K562 (cell line): Measurements from ENCODE around the gene SFTPB. TPM values are rescaled to one million over a fixed set of nuclear protein-coding genes. Genes with fewer than 3 reads are reported as not detected.

Source experiments
- ATAC-seq: fragments of 200-7000 bp; cut with Tn5 transposase; 3 replicates; pipeline ENCODE4 v1.9.1; 2020; ENCODE audit warnings: moderate library complexity
- BruUV-seq: library from RNA; stranded (reverse); fragments of 400-500 nt; replicated peaks from 2 replicates; lab custom pipeline; 2021; lab: Mats Ljungman, UMichigan
- CTCF ChIA-PET: fragments of 300-600 bp; formaldehyde crosslinking; extraction: SDS; loops from one replicate; lab custom pipeline; 2021; ENCODE audit warnings: low intra/inter-chr PET ratio; lab: Yijun Ruan, JAX
- POLR2A ChIA-PET: fragments of 300-600, 350-650 bp; sonication (Branson Sonifier 250); formaldehyde crosslinking; extraction: SDS; loops from one replicate; lab custom pipeline; 2021; ENCODE audit warnings: antibody characterized with exemption, inconsistent platforms; lab: Yijun Ruan, JAX
- DNase-seq, 4 experiments: peaks; one replicate each; pipeline versions ENCODE4 v3.0.0 to v3.0.0-alpha.2; 2011 to 2018; ENCODE audit warnings: low spot score in 3 of 4, mixed read lengths in 3 of 4; ENCODE audit errors: extremely low read depth in 1 of 4
- FAIRE-seq: peaks from 2 replicates; lab custom pipeline; 2011; peaks lifted over from hg19 to GRCh38; lab: Jason Lieb, UNC
- H2AFZ ChIP-seq: 2 replicates; pipeline ENCODE4 v1.6.0; 2011; ENCODE audit warnings: low read depth, low read length, control low read depth, inconsistent platforms
- H3K27ac ChIP-seq: fragments of 200-600 bp; 3 replicates; pipeline ENCODE4 v1.8.0; 2011; ENCODE audit warnings: low read depth, mild to moderate bottlenecking, control low read depth, inconsistent platforms, low read length, moderate library complexity, mixed read lengths; ENCODE audit errors: extremely low read depth
- H3K27me3 ChIP-seq, 2 experiments: fragments of 300-600 bp in 1 of 2; 2 replicates in 1 of 2; 3 replicates in 1 of 2; pipeline versions ENCODE4 v1.6.0 to v1.8.0; 2011; ENCODE audit warnings: inconsistent platforms in 2 of 2, low read length in 2 of 2, mild to moderate bottlenecking in 1 of 2, mixed read lengths in 1 of 2, moderate library complexity in 1 of 2; ENCODE audit not compliant: control insufficient read depth in 2 of 2, insufficient read depth in 2 of 2
- H3K36me3 ChIP-seq: fragments of 300-600 bp; 3 replicates; pipeline ENCODE4 v1.8.0; 2011; ENCODE audit warnings: mild to moderate bottlenecking, low read length, inconsistent platforms; ENCODE audit not compliant: control insufficient read depth, insufficient read depth
- H3K4me1 ChIP-seq, 2 experiments: fragments of 200-600 bp in 1 of 2; replicated peaks in 1 of 2; 2 replicates in 1 of 2; 3 replicates in 1 of 2; pipeline versions ENCODE4 v1.5.1 to v1.8.0; 2011; ENCODE audit warnings: inconsistent platforms in 2 of 2, low read length in 2 of 2, mild to moderate bottlenecking in 1 of 2, mixed read lengths in 1 of 2, moderate library complexity in 1 of 2; ENCODE audit not compliant: control insufficient read depth in 2 of 2, insufficient read depth in 2 of 2
- H3K4me2 ChIP-seq: 2 replicates; pipeline ENCODE4 v1.6.1; 2011; ENCODE audit warnings: low read length, control low read depth, inconsistent platforms, mixed read lengths; ENCODE audit not compliant: insufficient read depth
- H3K4me3 ChIP-seq: fragments of 200-600 bp; sonication (generic), shearing (Covaris generic); 2 replicates; pipeline ENCODE4 v1.5.1; 2016; ENCODE audit warnings: control low read depth, inconsistent platforms
- H3K79me2 ChIP-seq: fragments of 200-600 bp; 3 replicates; pipeline ENCODE4 v1.8.0; 2011; ENCODE audit warnings: low read length, inconsistent platforms; ENCODE audit not compliant: control insufficient read depth, insufficient read depth
- H3K9ac ChIP-seq, 2 experiments: 2 replicates each; pipeline versions ENCODE4 v1.6.0 to v1.6.1; 2011; ENCODE audit warnings: low read depth in 2 of 2, low read length in 2 of 2, control low read depth in 1 of 2, inconsistent platforms in 1 of 2, mild to moderate bottlenecking in 1 of 2, mixed read lengths in 1 of 2; ENCODE audit not compliant: insufficient read depth in 1 of 2
- H3K9me1 ChIP-seq: one replicate; pipeline ENCODE4 v1.6.0; 2011; ENCODE audit warnings: inconsistent platforms, mild to moderate bottlenecking, low read length, moderate library complexity; ENCODE audit not compliant: control insufficient read depth, insufficient read depth
- H3K9me3 ChIP-seq: replicated peaks from 2 replicates; pipeline ENCODE4 v1.5.1; 2011; ENCODE audit warnings: low read depth, low read length, inconsistent platforms; ENCODE audit not compliant: control insufficient read depth, insufficient read depth
- H4K20me1 ChIP-seq: replicated peaks from 2 replicates; pipeline ENCODE4 v1.6.1; 2011; ENCODE audit warnings: low read length, inconsistent platforms, mixed read lengths; ENCODE audit not compliant: control insufficient read depth, insufficient read depth
- ARID2 ChIP-seq: fragments of 450-650 bp; IDR thresholded peaks from 2 replicates; pipeline ENCODE4 v1.6.1; 2017; ENCODE audit warnings: antibody characterized with exemption, mild to moderate bottlenecking
- CEBPB ChIP-seq: fragments of 450-650 bp; IDR thresholded peaks from 2 replicates; pipeline ENCODE4 v1.6.1; 2016; ENCODE audit warnings: missing genetic modification characterization, missing compliant biosample characterization
- EWSR1 ChIP-seq: fragments of 450-650 bp; IDR thresholded peaks from 2 replicates; pipeline ENCODE4 v1.6.1; 2018; ENCODE audit warnings: borderline replicate concordance, mild to moderate bottlenecking, low read depth, moderate library complexity; ENCODE audit not compliant: partially characterized antibody
- FOS ChIP-seq: IDR thresholded peaks from 3 replicates; pipeline ENCODE4 v1.6.1; 2011; ENCODE audit not compliant: insufficient read length; ENCODE audit errors: extremely low read depth
- FOSL1 ChIP-seq: fragments of 200-800 bp; sonication (Bioruptor generic); conservative IDR thresholded peaks from 2 replicates; pipeline ENCODE4 v1.6.1; 2016; ENCODE audit warnings: missing genetic modification characterization, missing compliant biosample characterization
- FOXK1 ChIP-seq: sonication (generic); formaldehyde crosslinking; IDR thresholded peaks from 2 replicates; pipeline ENCODE4 v1.8.0; 2022; ENCODE audit warnings: missing genetic modification reagents, mild to moderate bottlenecking, borderline replicate concordance
- GATA2 ChIP-seq: sonication (generic); formaldehyde crosslinking; IDR thresholded peaks from 2 replicates; pipeline ENCODE4 v1.4.0; 2020; ENCODE audit warnings: mild to moderate bottlenecking, missing genetic modification reagents
- MCM7 ChIP-seq, 2 experiments: fragments of 450-650 bp; IDR thresholded peaks; 2 replicates each; pipeline ENCODE4 v1.6.1; 2016 to 2018
- NFYB ChIP-seq: IDR thresholded peaks from 2 replicates; pipeline ENCODE4 v1.6.1; 2011; ENCODE audit warnings: mild to moderate bottlenecking, moderate library complexity; ENCODE audit not compliant: insufficient read length; ENCODE audit errors: extremely low read depth
- PHF21A ChIP-seq: fragments of 450-650 bp; IDR thresholded peaks from 2 replicates; pipeline ENCODE4 v1.6.1; 2017; ENCODE audit warnings: low read depth, borderline replicate concordance
- RBFOX2 ChIP-seq: fragments of 200-400 bp; formaldehyde crosslinking; IDR thresholded peaks from 2 replicates; pipeline ENCODE4 v1.6.1; 2017; ENCODE audit warnings: low read depth, mild to moderate bottlenecking, low read length, moderate library complexity
- RBM25 ChIP-seq: fragments of 200-400 bp; formaldehyde crosslinking; IDR thresholded peaks from 2 replicates; pipeline ENCODE4 v1.6.1; 2018; ENCODE audit warnings: low read length, low read depth, moderate library complexity; ENCODE audit not compliant: severe bottlenecking
- SP2 ChIP-seq: IDR thresholded peaks from 2 replicates; pipeline ENCODE4 v1.6.1; 2011; ENCODE audit warnings: mild to moderate bottlenecking, low read depth, low read length, moderate library complexity; ENCODE audit not compliant: poor library complexity, severe bottlenecking; ENCODE audit errors: extremely low read depth
- ZNF778 ChIP-seq: fragments of 450-650 bp; formaldehyde crosslinking; IDR thresholded peaks from 2 replicates; pipeline ENCODE4 v1.4.0; 2020; ENCODE audit warnings: mild to moderate bottlenecking, moderate library complexity
- ZNF785 ChIP-seq: fragments of 250-450 bp; sonication (Bioruptor Pico); IDR thresholded peaks from 2 replicates; pipeline ENCODE4 v1.4.0; 2020; ENCODE audit warnings: mild to moderate bottlenecking
- WGBS: fragments of 100-300 bp; shearing (Covaris generic); methylation state at CpG from one replicate; pipeline ENCODE4 v1.1.6; 2016; ENCODE audit warnings: low coverage, mixed read lengths; ENCODE audit not compliant: insufficient coverage; ENCODE audit errors: missing lambda C conversion rate; 5-methylcytosine and 5-hydroxymethylcytosine counted together
- in situ Hi-C: fragments of 300-500 bp; cut with MboI; formaldehyde crosslinking; loops from 4 replicates; pipeline ENCODE4 v1.15.0; 2018; ENCODE audit warnings: inconsistent platforms, mixed read lengths
- intact Hi-C: fragments of 100-400 bp; cut with micrococcal nuclease; formaldehyde crosslinking; loops from 2 replicates; pipeline ENCODE4 v1.14.2; 2022
- polyA plus RNA-seq, 8 experiments: library from polyadenylated mRNA; depleted of rRNA in 4 of 8; stranded (reverse) in 5 of 8; unstranded in 3 of 8; fragments of >200 nt; fragmentation: Nextera tagmentation in 2 of 8; fragmentation: Illumina TruSeq in 1 of 8; extraction: Ambion mirVana in 2 of 8; extraction: Trizol in 1 of 8; gene quantifications; 2 replicates each; pipeline versions ENCODE4 v1.2.1 to v1.2.3, GENCODE V29; 2011 to 2014; ENCODE audit warnings: inconsistent platforms in 1 of 8, missing spikeins in 1 of 8
- total RNA-seq, 7 experiments: library from RNA; depleted of rRNA in 6 of 7; stranded (reverse); fragments of >200 nt in 6 of 7; fragmentation: Illumina TruSeq in 2 of 7; extraction: Trizol in 2 of 7; gene quantifications; 2 replicates each; pipeline versions ENCODE4 v1.2.1 to v1.2.3, GENCODE V29; 2011 to 2021; ENCODE audit warnings: low replicate concordance in 1 of 7
- TF ChIP-seq, protein P1 (sequence below), 2 experiments: IDR thresholded peaks; 2 replicates each; pipeline ENCODE4 v1.6.1; 2011; ENCODE audit warnings: borderline replicate concordance in 1 of 2, control low read depth in 1 of 2, low read depth in 1 of 2, low read length in 1 of 2, mild to moderate bottlenecking in 1 of 2, mixed read lengths in 1 of 2, moderate library complexity in 1 of 2; ENCODE audit not compliant: insufficient read depth in 1 of 2, insufficient read length in 1 of 2, poor library complexity in 1 of 2, severe bottlenecking in 1 of 2; ENCODE audit errors: extremely low read depth in 1 of 2
- TF ChIP-seq, protein P2 (sequence below): fragments of 450-650 bp; IDR thresholded peaks from 2 replicates; pipeline ENCODE4 v1.6.1; 2016
- TF ChIP-seq, protein P3 (sequence below): sonication (generic); formaldehyde crosslinking; IDR thresholded peaks from 2 replicates; pipeline ENCODE4 v1.8.0; 2022; ENCODE audit warnings: mild to moderate bottlenecking, missing genetic modification reagents
- TF ChIP-seq, protein P4 (sequence below): fragments of 250-450 bp; sonication (Bioruptor Pico); IDR thresholded peaks from 2 replicates; pipeline ENCODE4 v1.5.0; 2021

SFTPB gene
- total and polyA plus RNA-seq, 9 of the 15 experiments (the other 6 are each of a cell fraction or from before 2014, with no cell fraction given), result 0.03 to 7.0 TPM; not detected in 7

DNA sequence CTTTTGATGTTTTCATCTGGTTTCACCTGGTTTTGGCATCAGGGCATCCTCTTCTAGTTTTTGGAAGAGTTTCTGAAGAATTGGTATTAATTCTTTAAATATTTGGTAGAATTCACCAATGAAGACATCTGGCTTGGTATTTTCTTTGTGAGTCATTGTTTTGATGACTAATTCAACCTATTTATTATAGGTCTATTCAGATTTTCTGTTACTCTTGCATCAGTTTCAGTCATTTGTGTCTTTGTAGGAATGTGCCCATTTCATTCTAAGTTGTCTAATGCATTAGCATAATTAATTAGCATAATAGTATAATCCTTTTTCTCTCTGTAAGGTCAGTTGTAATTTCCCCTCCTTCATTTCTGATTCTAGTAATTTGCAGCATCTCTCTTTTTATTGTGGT is 34.2 kb upstream of the SFTPB start (continued):
- TF ChIP-seq, protein P1, sequence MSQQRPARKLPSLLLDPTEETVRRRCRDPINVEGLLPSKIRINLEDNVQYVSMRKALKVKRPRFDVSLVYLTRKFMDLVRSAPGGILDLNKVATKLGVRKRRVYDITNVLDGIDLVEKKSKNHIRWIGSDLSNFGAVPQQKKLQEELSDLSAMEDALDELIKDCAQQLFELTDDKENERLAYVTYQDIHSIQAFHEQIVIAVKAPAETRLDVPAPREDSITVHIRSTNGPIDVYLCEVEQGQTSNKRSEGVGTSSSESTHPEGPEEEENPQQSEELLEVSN (IDR thresholded peaks at IDR 0.05; ENCODE audit: borderline replicate concordance in 1 of 2, extremely low read depth in 1 of 2, insufficient read depth in 1 of 2, insufficient read length in 1 of 2, low read depth in 1 of 2, low read length in 1 of 2, poor library complexity in 1 of 2, severe bottlenecking in 1 of 2), result no peak
- TF ChIP-seq FOXK1 (CRISPR knock-in tag) (no peak), FOSL1 (peak; percentile 51)

DNA sequence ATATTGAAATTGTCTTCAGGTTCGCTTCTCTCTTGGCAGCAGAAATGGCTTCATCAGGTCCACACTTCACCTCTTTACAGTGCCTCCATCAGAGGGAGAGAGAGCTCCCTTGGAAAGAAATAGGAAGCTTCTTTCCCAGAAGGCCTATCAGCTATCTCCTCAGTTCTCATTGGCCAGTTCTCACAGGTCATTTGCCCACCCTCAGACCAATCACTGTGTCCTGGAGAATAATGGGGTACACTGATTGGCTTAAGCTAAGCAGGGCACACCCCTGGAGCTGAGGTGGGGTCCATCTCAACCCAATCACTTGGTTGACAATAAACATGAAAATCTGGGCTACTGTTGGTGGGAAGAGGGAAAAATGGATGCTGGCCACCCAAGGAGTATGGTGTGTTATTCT is 31.3 kb upstream of the SFTPB start:
- DNase-seq, result peak; percentile 30 to 69 (median 34)
- no peaks in the 10 kb centered on the region for H3K9me1 ChIP-seq
- H3K4me1 ChIP-seq, result peaks cover 0 to 7% of the 10 kb centered on the region in 2 experiments; a peak in 2 of 5 replicates
- no TSS peak for BruUV-seq
- no peak overlapping the region for H3K4me3 ChIP-seq
- POLR2A ChIA-PET, result interaction anchor here (0.9 kb wide), 1 partner anchor 50 kb away, joined by 3 read pairs; no protein-coding TSS in a partner anchor
- peak; percentile 56 for FAIRE-seq
- no peaks in the 10 kb centered on the region for H4K20me1 ChIP-seq
- CTCF ChIA-PET, result no interaction called here
- H3K4me2 ChIP-seq, result peak overlapping the region; percentile 42
- ATAC-seq, result peak; percentile 87
- H3K36me3 ChIP-seq, result no peaks in the 10 kb centered on the region
- no peak overlapping the region for H3K27ac ChIP-seq
- peaks cover 0 to 9% of the 10 kb centered on the region in 2 experiments; a peak in 1 of 5 replicates for H3K27me3 ChIP-seq
- intact Hi-C loops (no loop called here), in situ Hi-C loops (no loop called here)
- H2AFZ ChIP-seq, result peak overlapping the region; percentile 76
- WGBS, result 0% methylated on average over 1 of the region's 1 CpG
- no peaks in the 10 kb centered on the region for H3K79me2 ChIP-seq
- H3K9me3 ChIP-seq, result no peaks in the 10 kb centered on the region
- no peak overlapping the region for H3K9ac ChIP-seq
- TF ChIP-seq SP2, result no peak
- peak; percentile 79 for TF ChIP-seq FOS
- no peak for TF ChIP-seq ZNF778 (CRISPR knock-in tag)
- TF ChIP-seq, protein P2, sequence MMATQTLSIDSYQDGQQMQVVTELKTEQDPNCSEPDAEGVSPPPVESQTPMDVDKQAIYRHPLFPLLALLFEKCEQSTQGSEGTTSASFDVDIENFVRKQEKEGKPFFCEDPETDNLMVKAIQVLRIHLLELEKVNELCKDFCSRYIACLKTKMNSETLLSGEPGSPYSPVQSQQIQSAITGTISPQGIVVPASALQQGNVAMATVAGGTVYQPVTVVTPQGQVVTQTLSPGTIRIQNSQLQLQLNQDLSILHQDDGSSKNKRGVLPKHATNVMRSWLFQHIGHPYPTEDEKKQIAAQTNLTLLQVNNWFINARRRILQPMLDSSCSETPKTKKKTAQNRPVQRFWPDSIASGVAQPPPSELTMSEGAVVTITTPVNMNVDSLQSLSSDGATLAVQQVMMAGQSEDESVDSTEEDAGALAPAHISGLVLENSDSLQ, result peak; percentile 73
- TF ChIP-seq MCM7 (IDR thresholded peaks at IDR 0.05), result no peak
- no peak for TF ChIP-seq EWSR1
- no peak for TF ChIP-seq CEBPB (tag)
- no peak for TF ChIP-seq ARID2
- TF ChIP-seq RBM25, result peak; percentile 56
- no peak for TF ChIP-seq RBFOX2
- TF ChIP-seq PHF21A, result 0 out of 2 replicates have a peak, but pooled peaks have one; percentile 18
- TF ChIP-seq NFYB, result peak; percentile 76
- TF ChIP-seq GATA2, result no peak
- TF ChIP-seq ZNF785 (CRISPR knock-in tag), result no peak
- TF ChIP-seq, protein P3, sequence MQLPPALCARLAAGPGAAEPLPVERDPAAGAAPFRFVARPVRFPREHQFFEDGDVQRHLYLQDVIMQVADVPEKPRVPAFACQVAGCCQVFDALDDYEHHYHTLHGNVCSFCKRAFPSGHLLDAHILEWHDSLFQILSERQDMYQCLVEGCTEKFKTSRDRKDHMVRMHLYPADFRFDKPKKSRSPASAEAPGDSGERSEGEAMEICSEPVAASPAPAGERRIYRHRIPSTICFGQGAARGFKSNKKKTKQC (CRISPR knock-in tag), result no peak
- TF ChIP-seq, protein P4, sequence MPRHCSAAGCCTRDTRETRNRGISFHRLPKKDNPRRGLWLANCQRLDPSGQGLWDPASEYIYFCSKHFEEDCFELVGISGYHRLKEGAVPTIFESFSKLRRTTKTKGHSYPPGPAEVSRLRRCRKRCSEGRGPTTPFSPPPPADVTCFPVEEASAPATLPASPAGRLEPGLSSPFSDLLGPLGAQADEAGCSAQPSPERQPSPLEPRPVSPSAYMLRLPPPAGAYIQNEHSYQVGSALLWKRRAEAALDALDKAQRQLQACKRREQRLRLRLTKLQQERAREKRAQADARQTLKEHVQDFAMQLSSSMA (CRISPR knock-in tag), result no peak
